Stimulated activated CD8-positive, alpha-beta memory T cell treated with anti-CD3 and anti-CD28 coated beads, Interleukin-15, amount 100 ng/mL, for 1 hour (primary cell): Measurements from ENCODE around the gene LRRC8D.

Experiments
- DNase-seq: peaks from one replicate; pipeline ENCODE4 v3.0.0-alpha.2; 2020; ENCODE audit warnings: low read depth

LRRC8D gene

DNA sequence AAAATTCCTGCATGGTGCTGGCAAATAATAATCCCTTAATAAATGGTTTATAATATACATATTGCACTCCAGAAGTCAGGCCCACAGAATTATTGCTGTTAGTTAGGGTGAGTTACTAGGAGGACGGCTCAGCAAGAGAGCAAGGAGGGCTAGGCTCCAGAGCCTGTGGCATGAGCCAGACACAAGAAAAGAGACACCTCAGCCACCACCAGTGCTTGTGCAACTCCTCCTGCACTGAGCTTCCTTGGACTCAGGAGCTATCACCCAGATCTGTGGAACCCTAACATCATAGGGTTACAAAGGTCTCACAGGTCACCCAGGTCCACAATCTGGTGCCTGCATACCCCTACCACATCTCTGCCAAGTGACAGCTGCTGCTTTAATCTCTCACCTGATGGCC lies 12.8 kb upstream of the LRRC8D start:
- no peak for DNase-seq

DNA sequence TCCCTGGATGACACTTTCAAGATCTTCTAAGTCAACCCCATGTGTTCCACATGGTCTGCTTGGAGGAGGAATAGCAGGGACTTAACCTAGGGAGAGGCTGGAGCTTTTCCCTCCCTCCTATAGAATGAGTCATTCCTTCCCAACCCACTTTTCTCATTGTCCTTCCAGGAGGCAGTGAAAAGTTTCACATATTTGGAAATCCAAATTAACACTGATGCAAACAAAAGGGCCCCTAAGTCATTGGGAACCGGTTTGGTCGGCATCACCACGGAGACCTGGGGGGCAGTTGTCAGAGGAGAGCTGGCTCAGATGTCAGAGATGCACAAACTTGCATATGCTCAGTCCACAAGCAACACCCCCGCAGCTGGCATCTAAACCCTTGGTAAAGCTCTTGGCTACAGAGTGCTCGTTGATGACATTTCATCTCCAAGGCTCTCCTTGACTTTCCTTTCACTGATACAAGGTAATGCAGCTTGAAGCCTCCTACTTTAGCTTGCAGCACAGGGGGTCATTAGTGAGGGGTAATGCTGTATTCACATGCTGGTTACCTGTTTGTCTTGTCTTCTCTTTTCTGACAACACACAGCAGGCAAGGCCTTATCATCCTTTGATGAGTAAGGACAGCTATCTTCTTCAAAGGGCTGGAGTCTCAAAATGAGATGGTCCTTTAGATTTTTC lies 12.3 kb upstream of the LRRC8D start:
- DNase-seq: no peak

DNA sequence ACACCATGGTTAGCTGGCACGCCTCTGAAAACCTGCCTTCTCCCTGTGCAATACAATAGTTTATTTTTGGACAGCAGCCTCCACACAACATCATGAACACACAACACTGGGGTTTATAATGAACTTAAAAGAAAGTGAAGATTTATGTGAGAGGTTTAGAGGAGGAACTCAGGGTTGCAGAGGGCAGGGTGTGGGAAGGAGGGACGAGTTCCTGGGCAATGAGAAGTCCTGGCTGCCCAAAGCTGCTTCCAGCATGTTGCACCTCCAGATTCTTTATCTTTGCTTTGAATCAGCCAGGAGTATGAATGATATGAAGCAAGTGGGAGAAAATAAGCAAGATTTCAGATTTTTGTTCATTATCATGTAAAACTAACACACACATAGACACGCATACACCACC lies 11.3 kb upstream of the LRRC8D start:
- no peak for DNase-seq

DNA sequence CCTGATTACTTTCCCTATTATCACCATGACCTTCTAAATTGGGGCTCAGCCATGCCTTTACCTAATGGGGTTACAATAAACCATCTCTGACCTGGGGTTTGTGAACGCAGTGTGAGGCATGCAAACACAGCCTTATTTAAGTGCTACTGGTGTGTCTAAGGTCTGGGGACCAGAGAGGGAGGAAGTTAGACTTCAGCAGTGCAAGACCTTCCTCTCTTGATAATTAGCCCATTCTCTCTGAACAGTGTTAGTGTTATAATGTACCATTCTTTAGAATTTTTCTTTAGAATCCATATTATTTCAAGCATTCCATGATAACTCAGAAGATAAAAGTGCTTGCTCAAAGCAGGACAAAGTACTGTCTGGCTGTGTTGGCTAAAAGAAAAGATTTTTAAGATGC lies 10.5 kb upstream of the LRRC8D start:
- DNase-seq: no peak

DNA sequence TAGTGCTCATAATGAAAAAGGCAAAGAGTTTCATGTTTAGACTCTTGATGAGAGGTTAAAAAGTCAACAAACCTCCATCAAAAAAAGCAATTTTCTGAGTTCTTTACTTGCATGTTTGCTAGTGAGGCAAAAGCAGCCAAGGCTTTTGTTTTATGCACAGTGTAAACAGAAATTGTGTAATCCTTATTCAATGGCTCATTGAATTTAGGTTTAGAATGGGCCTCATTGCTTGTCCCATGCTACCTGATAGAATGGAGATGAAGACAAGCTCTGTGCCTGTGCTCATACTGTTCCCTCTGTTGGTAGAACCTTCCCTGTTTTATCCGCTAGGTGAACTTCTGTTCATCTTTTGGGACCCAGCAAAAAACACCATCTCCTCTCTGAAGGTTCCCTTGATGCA lies 10.0 kb upstream of the LRRC8D start:
- DNase-seq: no peak

DNA sequence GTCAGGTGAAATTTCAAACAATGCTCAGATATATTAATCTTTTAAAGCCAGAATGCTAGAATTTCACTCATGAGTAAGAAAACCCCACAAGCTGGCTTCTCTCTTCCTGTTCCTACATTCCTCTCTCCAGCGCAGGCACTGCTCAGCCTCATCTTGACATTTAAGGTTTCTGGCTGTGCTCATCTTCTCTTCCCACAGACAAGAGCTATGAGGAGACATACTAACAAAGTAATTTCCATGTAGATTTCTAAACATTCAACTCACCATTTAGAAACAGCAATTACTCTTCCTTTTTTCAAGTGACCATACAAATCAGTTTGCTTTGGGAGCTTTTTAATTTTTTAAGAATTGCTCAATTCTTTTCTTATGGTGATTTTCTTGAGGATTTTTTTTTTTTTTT lies 7.8 kb upstream of the LRRC8D start:
- no peak for DNase-seq

DNA sequence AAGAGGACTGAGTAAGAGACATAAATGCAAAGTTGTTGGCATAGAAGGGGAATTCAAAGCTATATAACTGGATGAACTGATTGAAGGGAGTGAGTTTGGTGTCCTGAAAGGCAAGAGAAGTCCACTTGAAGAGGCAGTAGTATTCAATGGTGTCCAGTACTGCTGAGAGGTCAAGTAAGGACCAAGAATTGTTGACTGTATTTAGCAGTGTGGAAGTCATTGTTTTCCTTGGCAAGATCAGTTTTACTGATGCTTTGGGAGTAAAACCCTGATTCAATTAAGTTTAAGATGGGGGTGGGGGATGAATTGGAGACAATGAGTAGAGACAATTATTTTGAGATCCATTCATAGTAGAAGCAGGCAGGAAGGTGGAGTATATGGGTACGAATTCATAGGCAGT lies 5.8 kb upstream of the LRRC8D start:
- no peak for DNase-seq

DNA sequence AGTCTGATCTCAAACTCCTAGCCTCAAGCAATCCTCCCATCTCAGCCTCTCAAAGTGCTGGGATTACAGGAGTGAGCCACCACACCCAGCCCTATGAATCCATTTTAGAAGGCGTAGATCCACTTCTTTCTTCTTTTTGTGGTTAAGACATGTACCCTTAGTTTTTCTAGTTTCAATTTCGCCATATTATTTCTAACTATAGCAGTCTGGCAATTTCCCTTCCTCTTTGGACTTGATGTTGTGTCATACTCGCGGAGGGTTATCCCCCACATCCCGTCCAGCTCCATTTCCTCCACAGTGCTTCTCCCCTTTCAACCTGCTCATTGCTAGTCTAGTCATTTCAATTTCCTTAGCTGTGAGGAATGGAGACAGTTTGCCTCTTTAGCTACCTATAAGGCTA lies 5.2 kb upstream of the LRRC8D start:
- DNase-seq: no peak

DNA sequence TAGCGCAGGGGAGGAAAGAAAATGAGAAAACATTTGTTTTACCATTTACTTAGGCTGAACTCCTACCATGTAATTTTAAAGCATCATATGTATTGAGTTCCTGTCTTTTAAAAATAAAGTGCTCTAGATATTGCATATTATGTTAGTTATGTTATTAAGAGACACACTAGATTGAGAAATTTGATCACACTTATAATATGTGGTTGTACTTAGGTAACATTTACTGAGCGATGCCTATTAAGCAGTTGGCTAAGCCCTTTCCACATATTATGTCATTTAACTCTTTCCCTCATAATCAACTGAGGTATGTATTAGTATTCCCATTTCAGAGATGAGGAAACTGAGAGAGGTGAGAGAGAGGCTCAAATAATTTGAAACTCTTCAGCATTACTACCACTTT lies 4.5 kb upstream of the LRRC8D start:
- DNase-seq: no peak

DNA sequence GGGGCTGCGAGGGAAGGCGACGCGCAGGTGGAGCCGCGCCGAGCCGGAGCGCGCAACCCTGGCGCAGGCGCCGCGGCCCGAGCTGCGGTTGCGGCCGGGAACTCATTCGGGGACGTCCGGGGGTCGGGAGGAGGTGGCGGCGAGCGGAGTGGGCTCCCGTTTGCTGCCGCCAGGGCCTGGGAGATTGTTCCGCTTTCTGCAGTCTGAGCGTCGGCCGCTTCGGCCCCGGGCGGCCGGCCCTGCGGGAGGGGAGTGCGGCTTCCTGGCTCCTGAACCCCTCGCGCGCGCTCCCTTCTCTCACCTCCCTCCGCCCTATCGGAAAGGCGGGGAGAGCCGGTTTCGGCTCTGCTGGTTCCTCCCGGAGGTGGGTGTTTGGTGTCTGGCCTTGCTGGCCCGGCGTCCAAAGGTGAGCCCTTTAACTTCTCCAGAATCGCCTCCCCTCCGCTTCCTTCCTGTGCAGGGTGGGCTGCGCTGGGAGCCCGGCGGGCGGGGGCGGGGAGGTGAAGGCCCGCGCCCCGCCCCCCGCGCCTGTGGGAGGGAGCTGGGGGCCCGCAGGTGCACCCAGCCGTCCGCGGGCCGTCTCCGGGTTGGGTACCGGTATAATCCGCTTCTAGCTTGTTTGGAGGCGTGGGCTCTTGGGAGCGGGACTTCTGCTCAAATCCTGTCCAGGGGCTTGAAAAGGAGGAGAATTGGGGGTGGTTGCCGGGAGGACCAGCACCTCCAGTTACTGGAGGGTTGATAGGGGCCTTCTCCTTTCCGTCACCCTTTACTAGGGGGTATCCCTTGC lies 683 bp downstream of the LRRC8D start:
- no peak for DNase-seq

DNA sequence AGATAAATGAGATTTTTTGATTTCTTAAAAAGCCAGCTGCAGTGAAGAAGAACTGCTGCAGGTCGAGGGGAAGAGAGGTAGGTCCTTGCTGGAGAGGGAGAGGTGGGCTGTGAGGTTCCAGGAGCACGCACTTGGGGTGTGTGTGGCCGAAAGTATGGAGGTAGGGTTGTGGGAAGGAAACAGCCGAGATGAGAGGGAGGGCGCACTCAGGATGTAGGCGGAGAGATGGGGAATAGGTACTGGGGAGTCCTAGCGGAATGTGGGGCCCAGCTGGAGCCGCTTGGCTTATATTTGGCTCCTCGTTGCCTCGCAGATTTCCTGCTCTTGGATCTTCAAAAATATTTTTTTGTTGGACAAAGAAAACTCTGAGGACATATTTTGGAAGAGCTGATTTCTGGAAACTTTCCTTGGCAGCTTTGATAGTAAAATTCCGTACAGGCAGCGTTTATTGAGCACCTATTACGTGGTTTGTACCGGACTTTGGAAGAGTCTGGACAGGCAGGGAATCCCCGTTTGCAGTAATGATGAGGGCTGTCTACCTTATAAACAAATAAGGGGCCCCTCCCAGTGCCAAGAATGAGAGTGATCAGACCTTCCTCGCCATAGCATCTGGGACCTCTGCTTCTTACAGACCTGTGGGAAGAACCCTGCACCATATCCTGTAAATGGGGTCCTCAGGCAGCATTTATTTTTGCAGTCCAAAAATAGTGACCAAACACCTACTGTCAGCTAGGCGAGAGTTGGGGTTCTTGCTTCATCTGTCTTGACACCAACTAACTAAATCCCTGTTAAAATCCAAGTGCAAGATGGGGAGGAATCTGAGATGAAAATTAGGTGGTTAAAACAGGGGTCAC lies 1.5 kb downstream of the LRRC8D start:
- no peak for DNase-seq

DNA sequence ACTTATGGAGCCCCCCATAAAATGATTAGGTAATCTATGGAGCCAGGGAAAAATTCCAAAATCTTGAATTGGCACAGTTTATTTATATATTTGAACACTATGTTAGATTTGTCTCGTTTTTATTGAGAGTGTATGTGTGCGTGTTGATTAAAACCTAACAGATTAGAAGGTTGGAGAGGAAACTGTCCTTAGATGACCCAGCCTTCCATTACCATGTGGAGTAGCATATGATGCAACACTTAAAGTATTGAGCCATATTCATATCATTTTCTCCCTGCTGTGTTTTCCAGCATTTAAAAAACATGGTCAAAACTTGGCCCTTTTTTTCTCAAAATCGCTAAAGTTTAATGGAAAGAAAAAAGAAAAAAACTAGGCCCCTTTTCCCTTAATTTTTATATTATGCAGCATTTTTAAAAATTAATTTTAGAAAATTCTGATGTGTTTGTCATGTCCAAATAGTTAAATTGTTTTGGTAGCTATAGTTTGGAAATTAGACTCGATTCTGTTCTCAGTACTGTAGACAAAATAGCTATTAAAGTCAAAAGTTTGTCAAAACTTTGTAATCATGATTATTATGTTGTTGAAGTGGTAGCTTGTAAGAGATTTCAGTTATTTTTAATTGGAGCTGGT lies 2.3 kb downstream of the LRRC8D start:
- no peak for DNase-seq

DNA sequence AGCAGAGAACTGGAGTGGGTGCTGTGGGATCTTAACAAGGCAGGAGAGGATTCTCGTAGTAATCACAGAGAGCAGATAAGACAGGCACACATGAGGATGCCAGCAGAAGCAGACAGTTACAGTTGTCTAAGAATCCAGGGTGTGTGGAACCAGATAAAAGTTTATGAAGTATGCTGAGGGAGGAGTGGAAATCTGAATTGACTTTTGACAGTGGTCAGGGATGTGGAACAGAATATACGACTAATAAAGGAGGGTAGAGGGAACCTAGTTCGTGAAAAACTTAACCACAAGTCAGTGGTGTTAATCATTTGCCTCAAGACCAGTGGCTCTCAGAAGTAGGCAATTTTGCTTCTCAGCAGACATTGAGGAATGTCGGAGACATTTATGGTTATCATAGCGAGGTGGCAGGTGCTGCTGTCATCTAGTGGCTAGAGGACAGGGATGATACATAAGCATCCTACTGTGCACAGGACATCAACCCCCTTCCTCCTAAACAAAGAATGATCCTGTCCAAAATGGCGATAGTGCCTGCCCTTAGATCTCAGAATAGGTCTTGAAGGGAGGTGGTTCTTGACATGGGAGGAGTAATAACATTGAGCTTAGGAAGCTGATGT lies 3.0 kb downstream of the LRRC8D start:
- DNase-seq: no peak

DNA sequence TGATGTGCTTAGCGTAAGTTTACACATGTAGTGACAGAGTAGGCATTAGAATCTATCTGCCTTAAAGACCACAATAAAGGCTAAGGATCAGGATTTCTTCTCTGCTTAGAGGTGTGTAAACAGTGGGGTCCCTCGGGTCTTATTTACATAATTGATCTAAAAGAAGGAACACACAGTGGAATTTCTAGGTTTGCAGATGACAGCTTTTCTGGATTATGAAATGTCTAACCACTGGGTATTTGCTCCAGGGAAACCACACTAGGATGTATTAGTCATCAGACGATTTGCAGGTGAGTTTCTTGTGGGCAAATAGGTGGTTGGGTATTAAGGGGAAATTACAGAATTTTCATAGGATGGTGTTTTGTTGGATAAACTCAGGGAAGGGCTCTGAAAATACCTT lies 5.8 kb downstream of the LRRC8D start:
- no peak for DNase-seq

DNA sequence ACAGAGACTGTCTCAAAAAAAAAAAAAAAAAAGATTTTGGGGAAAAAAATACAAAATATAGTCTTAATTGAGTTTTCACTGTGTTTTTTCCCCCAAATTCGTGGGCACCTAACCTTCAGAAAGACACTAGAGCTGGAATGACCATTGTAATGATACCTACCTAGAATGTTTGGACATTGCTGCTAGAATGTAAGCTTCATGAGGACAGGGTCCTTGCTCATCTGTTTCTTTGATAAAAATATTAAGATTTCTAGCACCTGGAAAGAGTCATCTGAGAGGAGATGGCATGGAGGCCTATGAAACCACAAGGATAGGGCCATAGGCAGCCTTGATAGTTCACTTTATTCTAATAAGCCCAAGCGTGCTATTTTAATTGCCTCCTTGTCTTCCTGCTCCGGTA lies 6.5 kb downstream of the LRRC8D start:
- DNase-seq: no peak

DNA sequence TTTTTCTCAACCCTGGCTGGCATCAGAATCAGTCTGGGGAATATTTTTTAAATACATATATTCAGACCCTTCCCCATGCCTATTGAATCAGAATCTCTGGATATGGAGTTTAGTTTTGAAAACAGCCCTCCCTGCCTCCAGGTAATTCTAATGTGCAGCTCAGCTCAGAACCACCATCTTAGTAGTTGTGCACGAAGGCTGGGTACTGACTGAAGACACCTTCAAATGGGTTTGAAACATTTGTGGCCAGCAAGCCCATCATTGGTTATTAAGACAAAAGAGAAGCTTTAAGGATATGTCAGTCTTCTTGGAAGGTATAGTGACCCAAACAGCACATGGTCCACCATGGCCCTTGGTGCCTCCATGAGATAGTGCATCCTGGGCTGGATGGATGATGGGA lies 7.1 kb downstream of the LRRC8D start:
- no peak for DNase-seq

DNA sequence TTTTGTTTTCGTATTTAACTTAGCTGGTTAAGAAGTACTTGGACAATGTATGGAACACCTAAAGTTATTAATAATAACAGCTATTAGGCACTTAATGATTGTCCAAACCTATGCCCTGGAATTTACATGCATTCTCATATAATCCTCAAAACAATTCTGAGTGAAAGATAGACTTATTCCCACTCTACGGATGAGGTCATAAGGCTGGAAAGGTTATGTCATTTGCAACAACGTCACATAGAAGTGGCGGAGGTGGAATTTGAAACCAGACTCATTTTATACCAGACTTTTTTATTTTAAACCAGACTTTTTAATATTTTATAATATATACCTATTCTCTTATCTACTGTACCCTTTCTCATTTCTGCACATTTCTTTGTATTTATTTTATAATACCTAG lies 8.4 kb downstream of the LRRC8D start:
- no peak for DNase-seq

DNA sequence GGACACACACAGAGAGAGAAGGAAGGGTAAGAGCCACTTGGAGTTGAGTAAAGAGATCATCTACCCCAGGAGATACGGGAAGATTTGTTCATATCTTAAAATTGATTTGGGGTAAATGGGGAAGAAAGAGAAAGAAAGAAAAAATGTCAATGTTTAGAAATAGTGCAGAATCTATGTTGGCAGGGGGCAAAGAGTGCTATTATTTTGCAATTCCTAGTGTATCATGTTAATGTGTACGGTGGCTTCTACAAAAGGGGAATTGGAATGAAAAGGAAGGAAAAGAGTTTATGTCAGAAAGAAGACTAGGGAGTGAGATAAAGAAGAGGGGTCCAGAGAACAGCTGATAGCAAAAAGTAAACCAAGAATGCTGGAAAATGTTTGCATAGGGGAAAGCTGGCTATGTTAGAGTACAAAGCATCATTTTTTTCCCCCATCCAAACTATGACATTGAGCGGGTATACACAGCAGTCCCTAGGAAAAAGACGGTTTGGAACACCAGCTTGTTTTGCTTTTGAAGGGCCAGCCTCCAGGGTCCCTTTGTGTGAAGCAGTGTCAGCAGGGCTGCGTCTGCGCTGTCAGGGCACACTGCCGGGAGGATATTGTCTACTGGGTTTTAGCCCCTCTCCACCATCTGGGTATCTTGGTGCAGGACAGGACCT lies 10.8 kb downstream of the LRRC8D start:
- no peak for DNase-seq

DNA sequence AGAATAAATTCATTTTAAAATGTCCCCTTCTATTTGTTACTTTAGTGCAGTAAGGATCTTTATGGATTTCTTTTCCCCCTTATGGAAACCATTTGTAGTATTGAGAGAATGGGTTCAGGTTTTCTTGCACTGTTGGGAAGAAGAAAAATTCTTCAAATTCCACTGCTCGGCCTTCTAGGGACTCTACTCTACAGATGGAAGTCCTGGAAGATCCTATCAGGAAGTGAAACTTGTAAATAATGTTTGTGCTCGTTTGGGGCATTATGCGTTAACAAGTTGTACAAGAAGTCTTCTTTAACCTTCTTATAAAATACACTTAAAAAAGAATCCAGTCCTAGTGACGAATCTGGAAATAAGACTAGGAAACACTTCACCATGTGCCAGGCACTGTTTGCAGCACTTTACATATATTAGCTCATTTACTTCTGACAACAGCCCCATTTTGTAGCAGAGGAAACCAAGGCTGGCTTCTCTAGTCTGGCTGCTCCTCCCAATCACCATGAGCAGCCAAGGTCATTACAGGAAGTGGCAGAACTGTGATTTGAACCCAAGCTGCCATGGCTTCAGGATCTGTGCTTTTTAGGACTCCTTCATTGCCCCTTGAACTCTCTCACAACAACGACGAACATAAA lies 11.8 kb downstream of the LRRC8D start:
- no peak for DNase-seq

DNA sequence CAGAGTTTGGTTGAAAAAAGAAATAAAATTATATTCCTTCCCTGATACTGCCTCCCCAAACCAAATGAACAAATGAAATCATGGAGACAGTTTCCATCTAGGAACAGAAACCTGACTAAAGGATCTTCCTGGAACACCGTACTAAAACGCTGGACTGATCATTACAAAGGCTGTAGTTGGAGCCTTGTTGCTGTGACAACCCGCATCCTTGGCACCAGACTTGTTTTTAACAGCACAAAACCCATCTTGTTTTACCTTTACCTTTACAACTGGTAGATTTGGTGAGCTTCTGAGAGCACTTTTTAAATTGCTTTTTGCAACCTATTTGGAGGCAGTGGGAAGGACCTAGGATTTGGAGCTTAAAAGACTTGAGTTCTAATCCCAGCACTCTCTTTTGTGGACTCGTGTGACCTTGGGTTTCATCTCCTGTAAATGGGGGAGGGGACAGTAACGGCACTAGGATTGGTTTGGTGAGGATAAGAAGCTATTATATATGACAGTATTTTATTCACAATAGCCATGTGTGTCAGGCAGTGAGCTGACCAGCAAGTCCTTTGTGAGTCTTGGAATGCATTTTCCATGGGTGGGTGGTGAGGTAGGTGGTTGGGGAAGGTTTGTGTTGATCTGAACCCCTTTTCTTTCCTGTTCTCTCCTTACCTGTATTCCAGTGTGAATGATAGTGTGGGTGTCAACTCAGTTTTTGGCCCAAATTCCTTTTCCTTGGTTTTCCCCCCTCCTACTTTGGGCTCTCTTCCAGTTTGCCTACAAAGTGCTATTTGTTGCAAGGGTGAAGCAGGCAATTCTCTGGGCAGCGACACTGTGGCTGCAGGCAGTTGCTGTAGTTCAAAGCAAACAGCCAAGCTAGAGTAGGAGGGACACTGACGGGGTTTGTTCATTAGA lies 12.6 kb downstream of the LRRC8D start:
- DNase-seq: no peak
